Panc1 (cell line): ENCODE measurements around the gene KCNA3. TPM values are rescaled to one million over a fixed set of nuclear protein-coding genes. Genes with fewer than 3 reads are reported as not detected.

Source experiments
- ATAC-seq: fragments of 200-7000 bp; cut with Tn5 transposase; 2 replicates; pipeline ENCODE4 v1.9.1; 2020; ENCODE audit warnings: mild to moderate bottlenecking, moderate library complexity
- BruUV-seq: library from RNA; stranded (reverse); fragments of 400-500 nt; replicated peaks from 2 replicates; lab custom pipeline; 2021; lab: Mats Ljungman, UMichigan
- CTCF ChIA-PET: fragments of 300-600 bp; sonication (Branson Sonifier 250); formaldehyde crosslinking; loops from one replicate; lab custom pipeline; 2022; ENCODE audit warnings: antibody characterized with exemption; lab: Charles Lee
- POLR2A ChIA-PET: fragments of 300-600 bp; sonication (Branson Sonifier 250); formaldehyde crosslinking; loops from one replicate; lab custom pipeline; 2022; ENCODE audit warnings: antibody characterized with exemption; lab: Charles Lee
- DNase-seq: peaks from one replicate; pipeline ENCODE4 v3.0.0-alpha.2; 2010; ENCODE audit warnings: low read depth, low spot score
- H3K27ac ChIP-seq: 2 replicates; pipeline ENCODE4 v1.5.1; 2011; ENCODE audit warnings: mild to moderate bottlenecking, low read length, inconsistent platforms
- H3K27me3 ChIP-seq: fragments of 200-500 bp; sonication (Bioruptor generic); 2 replicates; pipeline ENCODE4 v1.6.0; 2014; ENCODE audit warnings: low read length, inconsistent platforms; ENCODE audit not compliant: control insufficient read depth, insufficient read depth
- H3K36me3 ChIP-seq: fragments of 200-500 bp; sonication (Bioruptor generic); 2 replicates; pipeline ENCODE4 v1.5.1; 2014; ENCODE audit warnings: inconsistent platforms, mild to moderate bottlenecking, low read length, moderate library complexity; ENCODE audit not compliant: control insufficient read depth, insufficient read depth
- H3K4me1 ChIP-seq: 2 replicates; pipeline ENCODE4 v1.5.1; 2011; ENCODE audit warnings: inconsistent platforms, mild to moderate bottlenecking, low read length, moderate library complexity; ENCODE audit not compliant: control insufficient read depth, insufficient read depth
- H3K4me3 ChIP-seq, 2 experiments: 2 replicates each; pipeline ENCODE4 v1.5.1; 2011 to 2012; ENCODE audit warnings: low read depth in 2 of 2, low read length in 2 of 2, mild to moderate bottlenecking in 2 of 2, inconsistent platforms in 1 of 2, moderate library complexity in 1 of 2
- H3K9me3 ChIP-seq: fragments of 200-500 bp; sonication (Bioruptor generic); 2 replicates; pipeline ENCODE4 v1.5.1; 2014; ENCODE audit warnings: low read depth, mild to moderate bottlenecking, inconsistent platforms, low read length, moderate library complexity; ENCODE audit not compliant: control insufficient read depth, insufficient read depth
- CTCF ChIP-seq: fragments of 450-650 bp; IDR thresholded peaks from 2 replicates; pipeline ENCODE4 v1.5.1; 2017; ENCODE audit warnings: mild to moderate bottlenecking
- POLR2AphosphoS5 ChIP-seq: IDR thresholded peaks from 2 replicates; pipeline ENCODE4 v1.6.1; 2012; ENCODE audit warnings: mild to moderate bottlenecking, low read depth, low read length, moderate library complexity
- SIN3A ChIP-seq: IDR thresholded peaks from 2 replicates; pipeline ENCODE4 v1.6.1; 2012; ENCODE audit warnings: low read depth, mild to moderate bottlenecking, low read length, moderate library complexity, borderline replicate concordance; ENCODE audit not compliant: insufficient read depth
- TCF7L2 ChIP-seq: IDR thresholded peaks from 2 replicates; pipeline ENCODE4 v1.6.1; 2011; ENCODE audit warnings: mild to moderate bottlenecking, low read depth, low read length, inconsistent platforms
- in situ Hi-C: cut with HindIII; loops from 2 replicates; pipeline ENCODE4 v1.10.0; 2016; ENCODE audit warnings: low sequenced_read_pairs, low pct_unique_long_range_greater_than_20kb
- intact Hi-C: fragments of 100-400 bp; cut with micrococcal nuclease; formaldehyde crosslinking; loops from one replicate; pipeline ENCODE4 v1.10.0; 2022; ENCODE audit not compliant: unreplicated experiment
- total RNA-seq: library from RNA; stranded (reverse); gene quantifications from one replicate; pipeline ENCODE4 v1.2.1, GENCODE V29; 2021; ENCODE audit not compliant: unreplicated experiment
- TF ChIP-seq, protein P1 (sequence below), 2 experiments: IDR thresholded peaks; 2 replicates each; pipeline ENCODE4 v1.6.1; 2011 to 2012; ENCODE audit warnings: low read depth in 2 of 2, control low read depth in 1 of 2, low read length in 1 of 2, mild to moderate bottlenecking in 1 of 2, moderate library complexity in 1 of 2; ENCODE audit not compliant: insufficient read depth in 1 of 2

KCNA3 gene
- total RNA-seq, 1 experiment from 2014 or later = not detected

DNA sequence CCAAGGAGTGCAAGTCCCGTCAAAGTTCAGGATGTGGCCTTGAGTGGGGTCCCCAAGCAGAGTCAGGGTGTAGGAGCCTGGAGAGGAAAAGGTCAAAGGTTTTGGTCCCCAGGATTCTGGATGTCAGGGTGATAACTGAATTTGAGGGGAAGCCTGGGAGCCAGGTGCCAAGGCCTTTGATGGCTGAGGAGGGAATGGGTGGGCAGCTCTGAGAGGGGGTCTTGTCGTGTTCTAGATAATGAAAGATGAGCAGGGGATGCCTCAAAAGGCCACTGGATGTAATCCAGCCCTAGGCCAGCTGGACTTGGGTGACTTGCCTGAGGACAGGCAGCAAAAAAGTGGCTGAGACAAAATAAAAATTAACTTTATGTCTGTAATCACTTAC lies 41.1 kb downstream of the KCNA3 start:
- no peaks in the 10 kb centered on the region for H3K4me1 ChIP-seq
- H3K27me3 ChIP-seq = no peaks in the 10 kb centered on the region; the same call in 1 of the 2 replicates
- H3K9me3 ChIP-seq = no peaks in the 10 kb centered on the region
- H3K36me3 ChIP-seq = no peaks in the 10 kb centered on the region
- ATAC-seq = no peak
- no TSS peak for BruUV-seq
- in situ Hi-C loops (no loop called here), intact Hi-C loops (loop anchor here (5.0 kb wide), 2 partner anchors 134 to 149 kb away; no protein-coding TSS in a partner anchor)
- H3K27ac ChIP-seq = no peak overlapping the region
- no peak for DNase-seq
- ChIA-PET POLR2A (no interaction called here), CTCF (no interaction called here)
- no peak overlapping the region for H3K4me3 ChIP-seq
- TF ChIP-seq, protein P1, sequence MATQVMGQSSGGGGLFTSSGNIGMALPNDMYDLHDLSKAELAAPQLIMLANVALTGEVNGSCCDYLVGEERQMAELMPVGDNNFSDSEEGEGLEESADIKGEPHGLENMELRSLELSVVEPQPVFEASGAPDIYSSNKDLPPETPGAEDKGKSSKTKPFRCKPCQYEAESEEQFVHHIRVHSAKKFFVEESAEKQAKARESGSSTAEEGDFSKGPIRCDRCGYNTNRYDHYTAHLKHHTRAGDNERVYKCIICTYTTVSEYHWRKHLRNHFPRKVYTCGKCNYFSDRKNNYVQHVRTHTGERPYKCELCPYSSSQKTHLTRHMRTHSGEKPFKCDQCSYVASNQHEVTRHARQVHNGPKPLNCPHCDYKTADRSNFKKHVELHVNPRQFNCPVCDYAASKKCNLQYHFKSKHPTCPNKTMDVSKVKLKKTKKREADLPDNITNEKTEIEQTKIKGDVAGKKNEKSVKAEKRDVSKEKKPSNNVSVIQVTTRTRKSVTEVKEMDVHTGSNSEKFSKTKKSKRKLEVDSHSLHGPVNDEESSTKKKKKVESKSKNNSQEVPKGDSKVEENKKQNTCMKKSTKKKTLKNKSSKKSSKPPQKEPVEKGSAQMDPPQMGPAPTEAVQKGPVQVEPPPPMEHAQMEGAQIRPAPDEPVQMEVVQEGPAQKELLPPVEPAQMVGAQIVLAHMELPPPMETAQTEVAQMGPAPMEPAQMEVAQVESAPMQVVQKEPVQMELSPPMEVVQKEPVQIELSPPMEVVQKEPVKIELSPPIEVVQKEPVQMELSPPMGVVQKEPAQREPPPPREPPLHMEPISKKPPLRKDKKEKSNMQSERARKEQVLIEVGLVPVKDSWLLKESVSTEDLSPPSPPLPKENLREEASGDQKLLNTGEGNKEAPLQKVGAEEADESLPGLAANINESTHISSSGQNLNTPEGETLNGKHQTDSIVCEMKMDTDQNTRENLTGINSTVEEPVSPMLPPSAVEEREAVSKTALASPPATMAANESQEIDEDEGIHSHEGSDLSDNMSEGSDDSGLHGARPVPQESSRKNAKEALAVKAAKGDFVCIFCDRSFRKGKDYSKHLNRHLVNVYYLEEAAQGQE (IDR thresholded peaks at IDR 0.05; ENCODE audit: insufficient read depth in 1 of 2, low read depth in 2 of 2, low read length in 1 of 2) = no peak
- TF ChIP-seq TCF7L2 (no peak), POLR2AphosphoS5 (no peak), SIN3A (no peak), CTCF (no peak)

- Histone ChIP-seq H3K4me1 (no peaks in the 10 kb centered on the region), H3K4me3 (no peak overlapping the region), H3K36me3 (no peaks in the 10 kb centered on the region), H3K27me3 (no peaks in the 10 kb centered on the region; the same call in 1 of the 2 replicates), H3K27ac (no peak overlapping the region), H3K9me3 (no peaks in the 10 kb centered on the region)
- ChIA-PET CTCF (no interaction called here), POLR2A (interaction anchor here (0.6 kb wide), 1 partner anchor 495 kb away, joined by 3 read pairs; no protein-coding TSS in a partner anchor)
- intact Hi-C loops = loop anchor here (5.0 kb wide), 2 partner anchors 135 to 150 kb away; no protein-coding TSS in a partner anchor
- in situ Hi-C loops = no loop called here
- DNase-seq = no peak
- TF ChIP-seq TCF7L2 (no peak), POLR2AphosphoS5 (no peak), CTCF (no peak), SIN3A (no peak)
- TF ChIP-seq, protein P1 (IDR thresholded peaks at IDR 0.05; ENCODE audit: insufficient read depth in 1 of 2, low read depth in 2 of 2, low read length in 1 of 2) = no peak
- BruUV-seq = no TSS peak
- no peak for ATAC-seq
These were observed 42.7 kb downstream of the KCNA3 start for GRCh38 chr1:110631836-110632620.
